ENCODE data around the gene PRKCA. TPM values are rescaled to one million over a fixed set of nuclear protein-coding genes. Genes with fewer than 3 reads are reported as not detected.

PRKCA gene
- total RNA-seq, 1 experiment from 2014 or later: 12.7 TPM

DNA sequence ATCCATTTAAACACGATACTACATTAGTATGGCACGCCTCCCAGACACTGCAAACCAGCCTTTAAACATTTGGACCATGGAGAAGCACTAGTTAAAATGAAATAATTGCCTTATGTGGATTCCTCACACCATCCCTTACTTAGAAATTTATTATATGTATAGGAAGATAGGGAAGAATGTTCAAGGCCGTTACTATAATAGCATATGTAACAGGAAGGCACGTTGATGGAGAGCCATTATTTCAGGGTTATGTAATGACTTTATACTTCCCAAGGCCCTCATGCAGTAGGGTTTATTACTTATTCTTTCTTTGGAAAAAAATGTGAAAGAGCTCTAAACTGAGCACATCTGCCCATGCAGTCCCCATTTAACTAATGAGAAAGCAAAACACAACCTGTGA lies 435.9 kb downstream of the PRKCA start:
- no peak for DNase-seq (ENCODE audit: low spot score)

GRCh38 chr17:66739553-66739952 lies 437.1 kb downstream of the PRKCA start:
- DNase-seq (ENCODE audit: low spot score): no peak

- no peak for DNase-seq (ENCODE audit: low spot score)
Measured at GRCh38 chr17:66740226-66740625, 437.8 kb downstream of the PRKCA start.

DNA sequence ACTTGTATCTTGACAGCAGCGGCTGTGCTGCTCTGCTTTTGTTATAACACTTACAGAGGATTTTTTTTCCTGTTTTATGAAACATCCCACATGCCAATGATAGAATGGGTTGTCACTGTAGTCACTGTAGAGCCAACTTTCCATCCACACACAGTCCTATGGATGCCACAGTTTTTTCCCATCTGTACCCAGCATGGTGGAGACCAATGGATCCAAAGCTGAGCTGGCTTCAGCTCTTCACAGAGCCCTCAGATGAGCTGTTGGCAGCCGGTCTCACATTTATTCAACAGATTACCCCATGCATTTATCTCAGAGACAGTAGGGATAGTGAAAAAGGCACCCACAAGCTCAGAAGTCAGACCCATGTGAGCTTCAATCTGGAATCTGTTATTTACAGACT lies 441.1 kb downstream of the PRKCA start:
- no peak for DNase-seq (ENCODE audit: low spot score)

GRCh38 chr17:66746736-66747135 lies 444.3 kb downstream of the PRKCA start:
- DNase-seq (ENCODE audit: low spot score): no peak

GRCh38 chr17:66747578-66748275 lies 445.3 kb downstream of the PRKCA start:
- DNase-seq (ENCODE audit: low spot score): peak; percentile 51

DNA sequence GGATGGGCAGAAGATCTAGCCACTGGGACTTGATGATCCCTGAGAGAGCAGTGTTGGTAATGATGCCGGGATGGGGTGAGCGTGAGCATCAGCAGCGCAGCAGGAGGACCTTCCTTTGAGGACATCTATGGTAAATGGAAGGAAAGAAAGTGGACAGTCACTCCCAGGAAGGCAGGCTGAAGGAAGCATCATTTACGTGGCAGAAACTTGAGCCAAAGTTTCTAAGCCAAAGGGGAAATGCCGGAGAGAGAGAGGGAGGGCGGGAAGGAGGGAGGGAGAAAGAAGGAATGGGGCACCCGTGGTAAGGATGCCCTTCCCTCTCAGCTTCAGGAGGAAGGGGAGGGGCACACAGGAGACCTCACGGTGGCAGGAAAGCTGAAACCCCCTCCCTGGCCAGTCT lies 446.2 kb downstream of the PRKCA start:
- DNase-seq (ENCODE audit: low spot score): no peak

DNA sequence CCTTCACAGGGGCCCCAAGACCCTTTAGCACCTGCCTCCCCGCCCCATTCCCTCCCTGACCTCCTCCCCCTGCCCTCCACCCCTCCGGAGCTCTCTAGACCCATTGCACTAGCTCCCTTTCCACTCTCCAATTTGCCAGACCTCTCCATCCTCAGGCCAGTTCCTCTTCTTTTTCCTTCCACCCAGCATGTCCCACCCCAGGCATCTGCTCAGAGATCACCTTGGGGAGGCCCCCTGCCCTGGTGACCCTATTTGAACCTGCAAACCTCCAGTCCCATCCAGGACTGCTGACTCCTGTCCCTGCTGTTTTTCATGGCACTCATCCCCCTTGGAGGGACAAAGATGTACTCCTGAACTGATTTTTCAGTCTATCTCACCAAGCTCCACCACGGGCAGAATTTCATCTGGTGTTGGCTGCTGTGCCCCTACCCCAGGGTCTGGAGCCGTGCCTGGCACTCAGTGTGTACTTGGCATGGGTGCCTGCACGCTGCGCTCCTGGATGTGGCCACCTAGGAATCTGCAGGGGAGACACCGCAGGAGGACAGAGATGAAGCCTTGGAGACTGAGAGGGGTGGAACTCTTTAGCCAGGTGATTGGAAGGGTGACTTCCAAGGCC lies 446.9 kb downstream of the PRKCA start:
- no peak for DNase-seq (ENCODE audit: low spot score)

- DNase-seq (ENCODE audit: low spot score): no peak
Measured at GRCh38 chr17:66750116-66750515, 447.7 kb downstream of the PRKCA start.

DNA sequence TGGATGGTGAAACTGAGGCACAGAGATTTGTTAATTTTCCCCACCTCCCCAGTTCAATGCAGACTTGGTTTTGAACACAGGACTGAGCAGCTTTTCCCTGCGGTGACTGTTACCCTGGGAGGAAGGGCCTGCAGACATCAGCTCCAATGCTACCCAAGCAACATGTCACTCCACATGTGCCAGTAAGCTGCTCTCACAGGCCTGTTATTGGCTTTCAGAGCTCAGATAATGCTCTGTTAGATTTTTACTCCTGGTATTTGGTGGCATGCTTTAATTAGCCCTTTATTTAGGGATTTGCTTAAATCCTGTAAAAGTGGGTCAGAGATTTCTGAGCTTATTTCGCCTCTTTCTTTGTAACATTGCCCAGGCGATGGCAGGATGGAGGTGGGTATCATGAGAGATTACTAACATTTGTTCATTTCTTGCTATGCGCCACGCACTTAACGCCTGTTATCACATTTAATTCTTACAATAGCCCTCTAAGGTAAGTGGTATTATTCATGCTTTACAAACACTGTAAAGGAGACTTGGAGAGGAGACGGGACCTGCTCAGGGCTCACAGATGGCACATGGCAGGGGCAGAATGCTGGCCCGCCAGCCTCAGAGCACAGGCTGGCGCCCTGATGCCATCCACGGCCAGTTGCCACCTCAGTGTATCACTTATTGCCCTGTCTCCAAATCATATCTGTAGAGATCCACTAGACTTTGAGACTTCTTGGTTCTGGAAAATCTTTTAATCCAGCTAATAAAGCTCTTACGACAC lies 448.5 kb downstream of the PRKCA start:
- no peak for DNase-seq (ENCODE audit: low spot score)

DNA sequence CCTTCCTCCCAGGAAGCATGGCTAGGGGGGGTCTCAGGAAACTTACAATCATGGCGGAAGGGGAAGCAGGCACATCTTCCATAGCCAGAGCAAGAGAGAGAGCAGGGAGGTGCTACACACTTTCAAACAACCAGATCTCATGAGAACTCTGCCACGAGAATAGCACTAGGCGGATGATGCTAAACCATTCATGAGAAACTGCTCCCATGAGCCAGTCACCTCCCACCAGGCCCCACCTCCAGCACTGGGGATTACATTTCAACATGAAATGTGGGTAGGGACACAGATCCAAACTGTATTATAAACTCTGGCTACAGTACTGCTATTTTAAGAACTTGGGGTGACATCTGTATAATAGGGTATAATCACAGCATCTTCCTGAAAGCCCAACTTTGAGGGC lies 449.4 kb downstream of the PRKCA start:
- DNase-seq (ENCODE audit: low spot score): no peak

GRCh38 chr17:66752411-66752810 lies 450.0 kb downstream of the PRKCA start:
- no peak for DNase-seq (ENCODE audit: low spot score)

GRCh38 chr17:66753126-66753920 lies 450.9 kb downstream of the PRKCA start:
- DNase-seq (ENCODE audit: low spot score): no peak

GRCh38 chr17:66755101-66755943 lies 452.9 kb downstream of the PRKCA start:
- DNase-seq (ENCODE audit: low spot score): no peak

DNA sequence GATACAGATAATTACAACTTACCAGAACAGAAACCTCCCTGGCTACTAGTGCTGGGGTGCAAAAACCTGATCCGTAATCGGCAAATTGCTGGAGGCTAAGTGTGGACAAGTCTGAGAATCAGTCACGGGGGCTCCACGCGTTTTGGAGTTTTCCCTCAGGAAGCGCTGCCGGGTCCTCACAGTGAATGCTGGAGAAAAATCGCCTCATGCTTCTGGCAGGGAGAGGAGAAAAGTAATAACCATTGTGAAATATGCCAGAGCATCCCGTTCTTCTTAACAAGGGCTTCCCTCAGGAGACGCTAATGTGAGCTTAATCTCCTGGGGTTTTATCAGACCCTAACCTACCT lies 453.5 kb downstream of the PRKCA start:
- DNase-seq (ENCODE audit: low spot score): no peak

DNA sequence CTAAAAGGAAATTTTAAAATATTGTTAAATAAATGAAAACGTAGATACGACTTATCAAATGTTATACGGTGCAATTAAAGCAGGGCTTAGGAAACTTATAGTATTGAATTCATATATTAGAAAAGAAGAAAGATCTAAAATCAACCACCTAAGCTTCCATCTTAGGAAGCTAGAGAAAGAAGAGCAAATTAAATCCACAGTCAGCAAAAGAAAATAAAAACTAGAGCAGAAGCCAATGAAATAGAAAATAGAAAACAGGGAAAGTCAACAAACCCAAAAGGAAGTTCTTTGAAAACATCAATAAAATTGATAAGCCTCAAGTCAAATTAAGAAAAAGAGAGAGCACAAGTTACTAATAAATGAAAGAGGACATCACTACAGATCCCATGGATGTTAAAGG lies 457.9 kb downstream of the PRKCA start:
- DNase-seq (ENCODE audit: low spot score): no peak

- no peak for DNase-seq (ENCODE audit: low spot score)
Measured at GRCh38 chr17:66762276-66762675, 459.9 kb downstream of the PRKCA start.

- DNase-seq (ENCODE audit: low spot score): no peak
Measured at GRCh38 chr17:66763056-66763455, 460.6 kb downstream of the PRKCA start.

GRCh38 chr17:66764506-66764905 lies 462.1 kb downstream of the PRKCA start:
- no peak for DNase-seq (ENCODE audit: low spot score)

- no peak for DNase-seq (ENCODE audit: low spot score)
Measured at GRCh38 chr17:66767154-66767933, 464.9 kb downstream of the PRKCA start.

DNA sequence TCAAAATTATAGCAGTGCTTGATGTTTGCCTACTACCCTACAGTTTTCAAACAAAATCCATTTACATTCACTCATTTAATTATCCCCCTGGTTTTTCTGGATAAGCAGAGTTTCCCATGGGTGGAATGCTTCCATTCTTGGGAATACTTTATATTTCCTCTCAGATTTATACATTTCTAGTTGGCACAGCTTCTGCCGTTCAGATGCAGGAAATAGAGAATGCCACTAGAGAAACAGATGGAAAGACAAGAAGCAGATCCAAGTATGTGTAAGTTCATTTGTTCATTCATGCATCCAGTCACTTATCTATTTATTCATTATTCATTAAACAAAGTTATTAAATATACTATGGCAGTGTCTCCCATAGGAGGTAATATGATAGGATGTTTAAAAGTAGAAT lies 467.5 kb downstream of the PRKCA start:
- DNase-seq (ENCODE audit: low spot score): no peak
